Ishikawa (cell line): Measurements from ENCODE around the gene BTBD16.
A peak's percentile ranks its signal among the peaks of the same experiment; 100 is the strongest.

Source experiments
- CEBPB ChIP-seq: IDR thresholded peaks from 2 replicates; pipeline ENCODE4 v1.6.1; 2012
- CREB1 ChIP-seq: IDR thresholded peaks from 2 replicates; pipeline ENCODE4 v1.6.1; 2012; ENCODE audit warnings: low read depth
- EGR1 ChIP-seq: IDR thresholded peaks from 2 replicates; pipeline ENCODE4 v1.6.1; 2012
- EP300 ChIP-seq: IDR thresholded peaks from 2 replicates; pipeline ENCODE4 v1.6.1; 2012; ENCODE audit warnings: borderline replicate concordance
- FOXM1 ChIP-seq: IDR thresholded peaks from 2 replicates; pipeline ENCODE4 v1.6.1; 2012; ENCODE audit warnings: low read depth, borderline replicate concordance
- NFIC ChIP-seq: IDR thresholded peaks from 2 replicates; pipeline ENCODE4 v1.6.1; 2012
- RAD21 ChIP-seq: IDR thresholded peaks from 2 replicates; pipeline ENCODE4 v1.6.1; 2012; ENCODE audit warnings: low read depth
- REST ChIP-seq: IDR thresholded peaks from 2 replicates; pipeline ENCODE4 v1.6.1; 2012; ENCODE audit warnings: low read depth, mild to moderate bottlenecking
- TAF1 ChIP-seq: IDR thresholded peaks from 2 replicates; pipeline ENCODE4 v1.6.1; 2012; ENCODE audit warnings: low read depth, mild to moderate bottlenecking
- TCF12 ChIP-seq: IDR thresholded peaks from 2 replicates; pipeline ENCODE4 v1.6.1; 2012; ENCODE audit warnings: low read depth
- TEAD4 ChIP-seq: IDR thresholded peaks from 2 replicates; pipeline ENCODE4 v1.6.1; 2012
- USF1 ChIP-seq: IDR thresholded peaks from 2 replicates; pipeline ENCODE4 v1.6.1; 2012
- YY1 ChIP-seq: IDR thresholded peaks from 2 replicates; pipeline ENCODE4 v1.6.1; 2012; ENCODE audit warnings: low read depth
- ZBTB7A ChIP-seq: IDR thresholded peaks from 2 replicates; pipeline ENCODE4 v1.6.1; 2012; ENCODE audit warnings: low read depth
- TF ChIP-seq, protein P1 (sequence below): IDR thresholded peaks from 2 replicates; pipeline ENCODE4 v1.6.1; 2012

BTBD16 gene

DNA sequence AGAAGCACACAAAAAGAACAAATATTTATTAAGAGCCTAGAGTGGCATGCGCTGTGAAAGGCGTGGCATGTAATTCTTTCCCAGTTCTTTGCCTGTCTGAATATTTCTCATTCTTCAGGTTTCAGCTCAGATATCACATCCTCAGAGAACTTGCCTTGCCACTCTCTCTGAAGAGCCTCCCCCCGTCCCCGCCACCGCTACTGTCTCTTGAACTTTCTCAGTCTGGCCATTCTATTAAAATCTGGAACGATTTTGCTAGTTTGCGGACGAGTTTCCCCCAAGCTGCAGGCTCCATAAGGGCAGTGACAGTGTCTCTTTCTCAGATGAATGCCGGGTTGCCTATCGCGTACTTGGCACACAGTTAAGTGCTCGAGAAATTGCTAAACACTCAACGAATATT, 102.6 kb downstream of the BTBD16 start:
- TF ChIP-seq REST (no peak), NFIC (no peak), TEAD4 (peak; percentile 79), CEBPB (0 out of 2 replicates have a peak, but pooled peaks have one; percentile 36)
- TF ChIP-seq, protein P1, sequence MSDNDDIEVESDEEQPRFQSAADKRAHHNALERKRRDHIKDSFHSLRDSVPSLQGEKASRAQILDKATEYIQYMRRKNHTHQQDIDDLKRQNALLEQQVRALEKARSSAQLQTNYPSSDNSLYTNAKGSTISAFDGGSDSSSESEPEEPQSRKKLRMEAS = 0 out of 2 replicates have a peak, but pooled peaks have one; percentile 6

DNA sequence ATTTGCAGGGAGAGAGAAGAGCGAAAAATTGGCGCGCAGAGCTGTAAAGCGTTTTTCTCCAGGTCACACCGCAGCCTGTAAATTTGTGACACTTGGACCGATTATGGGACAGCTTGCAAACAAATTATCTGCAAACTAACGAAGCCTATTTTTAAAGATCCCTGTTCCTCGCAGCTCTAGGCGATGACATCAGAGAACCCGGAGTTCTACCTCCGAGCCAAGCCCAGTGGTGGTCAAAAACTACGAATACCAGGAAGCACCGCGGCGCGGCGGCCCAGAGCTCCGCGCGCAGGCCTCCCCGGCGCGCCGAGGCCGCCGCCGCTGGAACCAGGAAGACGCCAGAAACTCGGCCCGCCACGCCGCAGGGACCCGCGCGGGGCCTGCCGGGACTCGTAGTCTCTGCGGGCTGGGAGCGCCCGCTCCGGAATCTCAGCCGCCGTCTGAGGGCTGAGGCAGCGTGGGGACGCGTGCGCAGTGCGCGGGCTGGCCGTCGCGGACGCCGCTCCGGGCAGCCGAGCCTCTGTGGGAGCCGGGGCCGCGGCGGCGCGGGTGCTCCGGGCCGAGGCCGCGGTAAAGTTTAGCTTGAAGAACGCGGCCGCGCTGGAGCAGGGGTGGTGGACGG, 103.3 kb downstream of the BTBD16 start, which contains the start of gene PLEKHA1:
Gene PLEKHA1, plus strand, starts transcription at position 472 of the 622 bp plus-strand sequence. CDS start 18,493 bp downstream, outside the sequence.
- no peak for TF ChIP-seq TCF12
- TF ChIP-seq CEBPB = no peak
- TF ChIP-seq, protein P1 = peak; percentile 60; the same call in 1 of the 2 replicates
- TF ChIP-seq EGR1 = no peak
- peak; percentile 25; the same call in 1 of the 2 replicates for TF ChIP-seq TAF1
- 0 out of 2 replicates have a peak, but pooled peaks have one; percentile 11 for TF ChIP-seq USF1
- TF ChIP-seq NFIC = no peak; the same call in 1 of the 2 replicates
- no peak for TF ChIP-seq CREB1
- no peak for TF ChIP-seq TEAD4
- TF ChIP-seq REST = 0 out of 2 replicates have a peak, but pooled peaks have one; percentile 21

DNA sequence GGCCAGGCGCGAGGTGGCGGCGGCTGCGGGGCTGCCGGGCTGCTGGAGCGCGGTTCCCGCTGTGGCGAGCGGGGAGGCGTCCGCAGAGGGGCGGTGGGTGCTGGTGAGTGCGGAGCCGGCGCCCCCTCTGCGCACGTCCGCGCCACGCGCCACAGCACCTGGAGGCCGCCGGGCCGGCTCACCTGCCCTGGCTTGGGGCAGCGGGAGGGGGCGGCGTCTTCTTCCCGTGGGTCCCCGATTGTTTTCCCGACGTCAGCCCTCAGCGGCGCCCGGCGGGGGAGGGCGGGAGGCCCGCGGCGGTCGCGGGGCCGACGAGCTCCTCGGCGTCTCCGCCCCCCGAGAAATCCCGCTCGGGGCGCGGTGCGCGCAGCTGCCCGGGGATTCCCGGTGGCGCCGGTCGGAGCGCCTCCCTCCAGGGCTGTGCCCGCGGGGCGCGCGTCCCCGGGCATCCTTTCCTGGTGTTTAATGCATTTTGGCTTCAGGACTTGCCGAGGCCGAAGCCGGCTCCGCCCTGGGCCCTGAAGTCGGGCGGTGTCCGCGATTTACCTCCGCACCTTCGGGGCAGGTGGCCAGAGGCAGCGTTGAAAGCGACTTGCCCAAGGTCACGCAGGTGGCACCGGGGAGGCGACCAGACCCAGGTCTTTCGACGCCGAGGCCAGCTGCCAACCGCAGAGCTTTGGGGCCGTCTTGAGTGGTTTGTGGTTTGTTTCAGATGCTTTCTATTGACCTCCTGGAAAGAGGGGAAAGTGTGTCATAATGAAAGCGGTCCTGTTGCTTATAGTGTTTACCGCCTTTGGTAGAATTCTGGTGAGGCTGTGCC, 104.0 kb downstream of the BTBD16 start:
- TF ChIP-seq ZBTB7A (peak; percentile 70; the same call in 1 of the 2 replicates), EP300 (no peak; the same call in 1 of the 2 replicates), CEBPB (no peak), NFIC (peak; percentile 49), TAF1 (peak; percentile 58; the same call in 1 of the 2 replicates), TCF12 (peak; percentile 66; the same call in 1 of the 2 replicates), TEAD4 (peak; percentile 15; the same call in 1 of the 2 replicates), USF1 (no peak), FOXM1 (no peak), YY1 (no peak), RAD21 (peak; percentile 10; the same call in 1 of the 2 replicates), CREB1 (no peak), REST (0 out of 2 replicates have a peak, but pooled peaks have one; percentile 2), EGR1 (peak; percentile 6; the same call in 1 of the 2 replicates)
- TF ChIP-seq, protein P1 = peak; percentile 90
